Sigmoid colon (tissue), 7 donors: Measurements from ENCODE around the gene DTNBP1. TPM values are rescaled to one million over a fixed set of nuclear protein-coding genes. Genes with fewer than 3 reads are reported as not detected.

Experiments used
- DNase-seq: peaks from one replicate; pipeline ENCODE4 v3.0.0-alpha.2; 2019
- H3K27ac ChIP-seq, 4 donors: fragments of 200-600 bp; sonication (generic); one replicate each; pipeline ENCODE4 v1.5.1; 2016 to 2019; ENCODE audit warnings: mild to moderate bottlenecking in 1 of 4
- H3K27me3 ChIP-seq, 3 donors: fragments of 200-600 bp; sonication (generic); one replicate each; pipeline ENCODE4 v1.5.1; 2019; ENCODE audit warnings: mild to moderate bottlenecking in 1 of 3
- H3K36me3 ChIP-seq, 4 donors: fragments of 200-600 bp; sonication (generic); one replicate each; pipeline ENCODE4 v1.5.1; 2016 to 2019
- H3K4me1 ChIP-seq, 4 donors: fragments of 200-600 bp; sonication (generic); one replicate each; pipeline ENCODE4 v1.5.1; 2017 to 2019
- H3K4me3 ChIP-seq, 4 donors: fragments of 200-600 bp; sonication (generic); one replicate each; pipeline ENCODE4 v1.5.1; 2017 to 2019; ENCODE audit warnings: mild to moderate bottlenecking in 2 of 4, moderate library complexity in 1 of 4
- H3K9me3 ChIP-seq, 4 donors: fragments of 200-600 bp in 3 of 4; sonication (generic) in 3 of 4; one replicate each; pipeline versions ENCODE4 v1.5.1 to v1.6.1; 2013 to 2019
- CTCF ChIP-seq, 4 experiments: fragments of 450-650 bp in 3 of 4; fragments of 200-600 bp in 1 of 4; IDR thresholded peaks; one replicate each; pipeline ENCODE4 v1.5.1; 2016 to 2019; ENCODE audit warnings: antibody characterized with exemption in 4 of 4, mild to moderate bottlenecking in 3 of 4, moderate library complexity in 2 of 4
- EP300 ChIP-seq, 4 donors: sonication (generic); formaldehyde crosslinking; IDR thresholded peaks; one replicate each; pipeline ENCODE4 v1.6.1; 2017; ENCODE audit warnings: antibody characterized with exemption in 4 of 4
- POLR2A ChIP-seq, 2 donors: fragments of 450-650 bp; IDR thresholded peaks; one replicate each; pipeline ENCODE4 v1.6.1; 2016; ENCODE audit warnings: antibody characterized with exemption in 2 of 2, mild to moderate bottlenecking in 2 of 2, moderate library complexity in 2 of 2
- POLR2AphosphoS5 ChIP-seq, 4 donors: sonication (generic); formaldehyde crosslinking; IDR thresholded peaks; one replicate each; pipeline ENCODE4 v1.6.1; 2017; ENCODE audit warnings: antibody characterized with exemption in 4 of 4
- WGBS, 2 donors: extraction: QIAGEN DNeasy Blood & Tissue Kit; methylation state at CpG; one replicate each; pipeline ENCODE4 v1.1.7; 2013; 5-methylcytosine and 5-hydroxymethylcytosine counted together
- intact Hi-C: fragments of 100-400 bp; cut with DNase I; formaldehyde crosslinking; loops from one replicate; pipeline ENCODE4 v1.15.1; 2023
- polyA plus RNA-seq, 3 donors: library from polyadenylated mRNA; stranded (reverse); fragments of 200-250 nt; gene quantifications; one replicate each; pipeline ENCODE4 v1.2.3, GENCODE V29; 2013
- total RNA-seq, 4 donors: library from RNA; depleted of rRNA; stranded (reverse); fragments of >200 nt; gene quantifications; one replicate each; pipeline ENCODE4 v1.1.0, GENCODE V29; 2016
- donor health status: healthy with polysubstance abuse.
- donor health status: Bipolar disorder and iron deficiency.
- donor health status: healthy.

The DTNBP1 gene
- total and polyA plus RNA-seq, 7 donors, result 12.8 to 25.8 (median 18.7) TPM

- intact Hi-C loops, result no loop called here
- H3K4me1 ChIP-seq, result peaks cover 0 to 11% (median 6%) of the 10 kb centered on the region in 4 donors
These were observed 80.3 kb downstream of the DTNBP1 start for GRCh38 chr6:15582499-15582898.

GRCh38 chr6:15581751-15582150 is 81.1 kb downstream of the DTNBP1 start:
- DNase-seq, result no peak
- intact Hi-C loops, result no loop called here
- TF ChIP-seq POLR2A (IDR thresholded peaks at IDR 0.05), result no peak
- TF ChIP-seq EP300 (IDR thresholded peaks at IDR 0.05), result no peak
- TF ChIP-seq CTCF (IDR thresholded peaks at IDR 0.05), result no peak
- TF ChIP-seq POLR2AphosphoS5 (IDR thresholded peaks at IDR 0.05), result no peak
- no peaks in the 10 kb centered on the region for H3K27me3 ChIP-seq
- no peak overlapping the region for H3K27ac ChIP-seq
- H3K36me3 ChIP-seq, result no peaks in the 10 kb centered on the region
- WGBS, 2 donors, result 98% methylated on average over 4 of the region's 4 CpGs
- no peaks in the 10 kb centered on the region for H3K9me3 ChIP-seq
- H3K4me1 ChIP-seq, result peaks cover 0 to 13% (median 7%) of the 10 kb centered on the region in 4 donors
- no peak overlapping the region for H3K4me3 ChIP-seq

More at GRCh38 chr6:15582499-15582898, 80.3 kb downstream of the DTNBP1 start:
- DNase-seq, result no peak
- Histone ChIP-seq H3K9me3 (no peaks in the 10 kb centered on the region), H3K36me3 (no peaks in the 10 kb centered on the region), H3K27me3 (no peaks in the 10 kb centered on the region), H3K27ac (no peak overlapping the region), H3K4me3 (no peak overlapping the region)
- TF ChIP-seq POLR2AphosphoS5 (IDR thresholded peaks at IDR 0.05) (no peak), CTCF (IDR thresholded peaks at IDR 0.05) (no peak), EP300 (IDR thresholded peaks at IDR 0.05) (no peak), POLR2A (IDR thresholded peaks at IDR 0.05) (no peak)
- WGBS, 2 donors, result 77 to 84% methylated on average over 1 of the region's 1 CpG

GRCh38 chr6:15580326-15580725 is 82.5 kb downstream of the DTNBP1 start:
- H3K9me3 ChIP-seq, result no peaks in the 10 kb centered on the region
- no peaks in the 10 kb centered on the region for H3K36me3 ChIP-seq
- H3K27ac ChIP-seq, result no peak overlapping the region
- TF ChIP-seq POLR2A (IDR thresholded peaks at IDR 0.05), result no peak
- no peak for TF ChIP-seq EP300 (IDR thresholded peaks at IDR 0.05)
- TF ChIP-seq POLR2AphosphoS5 (IDR thresholded peaks at IDR 0.05), result no peak
- TF ChIP-seq CTCF (IDR thresholded peaks at IDR 0.05), result no peak
- intact Hi-C loops, result no loop called here
- H3K4me3 ChIP-seq, result no peak overlapping the region
- peaks cover 0 to 13% (median 7%) of the 10 kb centered on the region in 4 donors for H3K4me1 ChIP-seq
- no peaks in the 10 kb centered on the region for H3K27me3 ChIP-seq
- no peak for DNase-seq
- 84 to 86% methylated on average over 2 of the region's 2 CpGs for WGBS, 2 donors

- Histone ChIP-seq H3K9me3 (no peaks in the 10 kb centered on the region), H3K27ac (no peak overlapping the region), H3K36me3 (no peaks in the 10 kb centered on the region), H3K27me3 (no peaks in the 10 kb centered on the region), H3K4me1 (peaks cover 0 to 17% (median 7%) of the 10 kb centered on the region in 4 donors), H3K4me3 (no peak overlapping the region)
- DNase-seq, result no peak
- TF ChIP-seq POLR2AphosphoS5 (IDR thresholded peaks at IDR 0.05), result no peak
- no peak for TF ChIP-seq EP300 (IDR thresholded peaks at IDR 0.05)
- TF ChIP-seq POLR2A (IDR thresholded peaks at IDR 0.05), result no peak
- no peak for TF ChIP-seq CTCF (IDR thresholded peaks at IDR 0.05)
- WGBS, 2 donors, result 94 to 95% methylated on average over 3 of the region's 3 CpGs
- intact Hi-C loops, result no loop called here
These were observed 84.0 kb downstream of the DTNBP1 start for GRCh38 chr6:15578716-15579391.
